ENCODE results near the gene LRRC75B.

GRCh38 chr22:24595863-24596262 lies 3.0 kb upstream of the LRRC75B start:
- TF ChIP-seq POLR2AphosphoS5 (IDR thresholded peaks at IDR 0.05) (no peak), POLR2A (IDR thresholded peaks at IDR 0.05) (no peak)

All from gastroesophageal sphincter (tissue), 2 donors.